CD14-positive monocyte (primary cell): ENCODE results near the gene PEAK1. TPM values are rescaled to one million over a fixed set of nuclear protein-coding genes. Genes with fewer than 3 reads are reported as not detected.

Experiments used
- DNase-seq, 3 donors: peaks; one replicate each; pipeline ENCODE4 v3.0.0-alpha.2; 2011 to 2022
- H2AFZ ChIP-seq: 2 replicates; pipeline ENCODE4 v1.6.0; 2012; ENCODE audit warnings: mild to moderate bottlenecking, low read depth, low read length, inconsistent platforms; ENCODE audit not compliant: insufficient read depth, poor library complexity, severe bottlenecking
- H3K27ac ChIP-seq, 2 donors: 1 replicate in 1 of 2; 2 replicates in 1 of 2; pipeline ENCODE4 v1.5.1; 2012 to 2013; ENCODE audit warnings: low read length in 2 of 2, control low read depth in 1 of 2, inconsistent platforms in 1 of 2, low read depth in 1 of 2, mild to moderate bottlenecking in 1 of 2
- H3K27me3 ChIP-seq, 2 donors: one replicate each; pipeline versions ENCODE4 v1.6.0 to v1.6.1; 2011 to 2013; ENCODE audit warnings: low read length in 2 of 2; ENCODE audit not compliant: control insufficient read depth in 2 of 2, insufficient read depth in 2 of 2
- H3K36me3 ChIP-seq, 2 donors: replicated peaks in 1 of 2; 1 replicate in 1 of 2; 2 replicates in 1 of 2; pipeline versions ENCODE4 v1.5.1 to v1.6.1; 2012 to 2013; ENCODE audit warnings: low read length in 2 of 2, control low read depth in 1 of 2, inconsistent platforms in 1 of 2, mild to moderate bottlenecking in 1 of 2; ENCODE audit not compliant: insufficient read depth in 2 of 2, control insufficient read depth in 1 of 2
- H3K4me1 ChIP-seq, 2 donors: 1 replicate in 1 of 2; 2 replicates in 1 of 2; pipeline versions ENCODE4 v1.5.1 to v1.6.1; 2012 to 2013; ENCODE audit warnings: low read length in 2 of 2, control low read depth in 1 of 2, inconsistent platforms in 1 of 2, mild to moderate bottlenecking in 1 of 2, moderate library complexity in 1 of 2; ENCODE audit not compliant: insufficient read depth in 2 of 2, control insufficient read depth in 1 of 2
- H3K4me2 ChIP-seq: replicated peaks from 2 replicates; pipeline ENCODE3; 2012; ENCODE audit warnings: low read length, moderate library complexity, mild to moderate bottlenecking; ENCODE audit not compliant: poor library complexity, severe bottlenecking; ENCODE audit errors: extremely low read depth
- H3K4me3 ChIP-seq, 3 experiments: fragments of 200-600 bp in 1 of 3; sonication (generic) in 1 of 3; replicated peaks in 1 of 3; 1 replicate in 2 of 3; 2 replicates in 1 of 3; pipeline ENCODE4 v1.5.1; 2011 to 2013; ENCODE audit warnings: low read length in 3 of 3, mild to moderate bottlenecking in 3 of 3, control low read depth in 2 of 3, low read depth in 2 of 3, inconsistent platforms in 1 of 3, moderate library complexity in 1 of 3
- H3K79me2 ChIP-seq: 2 replicates; pipeline ENCODE4 v1.6.0; 2012; ENCODE audit warnings: mild to moderate bottlenecking, control low read depth, inconsistent platforms, low read length, moderate library complexity; ENCODE audit not compliant: insufficient read depth
- H3K9ac ChIP-seq: 2 replicates; pipeline ENCODE4 v1.6.0; 2017; ENCODE audit warnings: low read length, mild to moderate bottlenecking; ENCODE audit not compliant: insufficient read depth, poor library complexity, severe bottlenecking
- H3K9me3 ChIP-seq, 2 donors: replicated peaks in 1 of 2; 1 replicate in 1 of 2; 2 replicates in 1 of 2; pipeline versions ENCODE4 v1.5.1 to v1.6.1; 2012 to 2013; ENCODE audit warnings: low read length in 2 of 2, control low read depth in 1 of 2; ENCODE audit not compliant: control insufficient read depth in 1 of 2, insufficient read depth in 1 of 2
- H4K20me1 ChIP-seq: 2 replicates; pipeline ENCODE4 v1.6.0; 2012; ENCODE audit warnings: mild to moderate bottlenecking, low read length, control low read depth, moderate library complexity; ENCODE audit not compliant: insufficient read depth
- H3K27ac Mint-ChIP-seq, 7 donors: one replicate each; pipeline ENCODE4 v1.8.0; 2020; ENCODE audit warnings: mild to moderate bottlenecking in 7 of 7, mixed read lengths in 7 of 7, moderate library complexity in 6 of 7, inconsistent platforms in 2 of 7
- H3K27me3 Mint-ChIP-seq, 3 donors: one replicate each; pipeline ENCODE4 v1.8.0; 2021 to 2022; ENCODE audit warnings: low read depth in 3 of 3, mild to moderate bottlenecking in 3 of 3, mixed read lengths in 3 of 3, moderate library complexity in 3 of 3, inconsistent platforms in 1 of 3
- H3K36me3 Mint-ChIP-seq, 2 donors: one replicate each; pipeline ENCODE4 v1.8.0; 2020; ENCODE audit warnings: mixed read lengths in 2 of 2, inconsistent platforms in 1 of 2, mild to moderate bottlenecking in 1 of 2
- H3K4me1 Mint-ChIP-seq: one replicate; pipeline ENCODE4 v1.8.0; 2020; ENCODE audit warnings: mild to moderate bottlenecking, mixed read lengths
- H3K4me3 Mint-ChIP-seq, 2 donors: one replicate each; pipeline ENCODE4 v1.8.0; 2020; ENCODE audit warnings: mild to moderate bottlenecking in 2 of 2, mixed read lengths in 2 of 2, moderate library complexity in 1 of 2
- H3K9me3 Mint-ChIP-seq, 7 donors: one replicate each; pipeline ENCODE4 v1.8.0; 2020 to 2022; ENCODE audit warnings: mixed read lengths in 7 of 7, mild to moderate bottlenecking in 6 of 7, moderate library complexity in 6 of 7, inconsistent platforms in 2 of 7
- WGBS: methylation state at CpG from one replicate; pipeline ENCODE4 v1.1.5; 2013; ENCODE audit warnings: missing lambda C conversion rate; ENCODE audit not compliant: insufficient coverage; 5-methylcytosine and 5-hydroxymethylcytosine counted together
- intact Hi-C, 2 donors: fragments of 100-400 bp; cut with micrococcal nuclease; formaldehyde crosslinking; loops; one replicate each; pipeline versions ENCODE4 v1.15.0 to v1.15.1; 2023
- polyA plus RNA-seq, 3 donors: library from polyadenylated mRNA; depleted of rRNA in 1 of 3; unstranded in 2 of 3; stranded (reverse) in 1 of 3; fragments of 300-500 nt in 2 of 3; fragments of >200 nt in 1 of 3; fragmentation: Illumina TruSeq in 2 of 3; gene quantifications; 1 replicate in 2 of 3; 2 replicates in 1 of 3; pipeline ENCODE4 v1.2.3, GENCODE V29; 2012 to 2021
- TF ChIP-seq, protein P1 (sequence below): fragments of 200-600 bp; IDR thresholded peaks from one replicate; pipeline ENCODE4 v1.8.0; 2022; ENCODE audit warnings: antibody characterized with exemption, mild to moderate bottlenecking

Gene PEAK1
- polyA plus RNA-seq, 3 donors, result 0.85 to 8.7 (median 1.1) TPM

GRCh38 chr15:77327168-77327567 lies 92.7 kb downstream of the PEAK1 start:
- H3K27me3 ChIP-seq, result no peaks in the 10 kb centered on the region
- Mint-ChIP-seq H3K27me3 (no peaks in the 10 kb centered on the region), H3K9me3 (peaks cover 0 to 14% (median 5%) of the 10 kb centered on the region in 7 donors), H3K4me3 (no peak overlapping the region), H3K36me3 (no peaks in the 10 kb centered on the region), H3K27ac (no peak overlapping the region), H3K4me1 (no peaks in the 10 kb centered on the region)
- no peak overlapping the region for H2AFZ ChIP-seq
- intact Hi-C loops, result no loop called here
- no CpG with 5 or more reads among the region's 2 CpGs for WGBS
- H3K9me3 ChIP-seq, result peaks cover 0 to 5% of the 10 kb centered on the region in 2 donors
- H3K36me3 ChIP-seq, result no peaks in the 10 kb centered on the region
- H3K27ac ChIP-seq, result no peak overlapping the region
- TF ChIP-seq, protein P1, sequence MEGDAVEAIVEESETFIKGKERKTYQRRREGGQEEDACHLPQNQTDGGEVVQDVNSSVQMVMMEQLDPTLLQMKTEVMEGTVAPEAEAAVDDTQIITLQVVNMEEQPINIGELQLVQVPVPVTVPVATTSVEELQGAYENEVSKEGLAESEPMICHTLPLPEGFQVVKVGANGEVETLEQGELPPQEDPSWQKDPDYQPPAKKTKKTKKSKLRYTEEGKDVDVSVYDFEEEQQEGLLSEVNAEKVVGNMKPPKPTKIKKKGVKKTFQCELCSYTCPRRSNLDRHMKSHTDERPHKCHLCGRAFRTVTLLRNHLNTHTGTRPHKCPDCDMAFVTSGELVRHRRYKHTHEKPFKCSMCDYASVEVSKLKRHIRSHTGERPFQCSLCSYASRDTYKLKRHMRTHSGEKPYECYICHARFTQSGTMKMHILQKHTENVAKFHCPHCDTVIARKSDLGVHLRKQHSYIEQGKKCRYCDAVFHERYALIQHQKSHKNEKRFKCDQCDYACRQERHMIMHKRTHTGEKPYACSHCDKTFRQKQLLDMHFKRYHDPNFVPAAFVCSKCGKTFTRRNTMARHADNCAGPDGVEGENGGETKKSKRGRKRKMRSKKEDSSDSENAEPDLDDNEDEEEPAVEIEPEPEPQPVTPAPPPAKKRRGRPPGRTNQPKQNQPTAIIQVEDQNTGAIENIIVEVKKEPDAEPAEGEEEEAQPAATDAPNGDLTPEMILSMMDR, result no peak
- no peak overlapping the region for H3K4me3 ChIP-seq
- no peak overlapping the region for H3K4me2 ChIP-seq
- no peaks in the 10 kb centered on the region for H3K79me2 ChIP-seq
- no peak for DNase-seq
- no peak overlapping the region for H3K9ac ChIP-seq
- no peaks in the 10 kb centered on the region for H3K4me1 ChIP-seq
- H4K20me1 ChIP-seq, result no peaks in the 10 kb centered on the region

GRCh38 chr15:77326366-77326765 lies 93.5 kb downstream of the PEAK1 start:
- Histone ChIP-seq H3K27me3 (no peaks in the 10 kb centered on the region), H4K20me1 (no peaks in the 10 kb centered on the region), H3K9ac (no peak overlapping the region), H3K4me3 (no peak overlapping the region), H3K9me3 (peaks cover 0 to 5% of the 10 kb centered on the region in 2 donors), H3K4me1 (no peaks in the 10 kb centered on the region), H3K79me2 (no peaks in the 10 kb centered on the region), H3K27ac (no peak overlapping the region), H3K36me3 (no peaks in the 10 kb centered on the region), H2AFZ (no peak overlapping the region), H3K4me2 (no peak overlapping the region)
- H3K4me3 Mint-ChIP-seq, result no peak overlapping the region
- peaks cover under 1% of the 10 kb centered on the region in 2 donors for H3K36me3 Mint-ChIP-seq
- TF ChIP-seq, protein P1, result no peak
- H3K9me3 Mint-ChIP-seq, result peaks cover 3 to 11% (median 5%) of the 10 kb centered on the region in 7 donors
- H3K27ac Mint-ChIP-seq, result no peak overlapping the region
- intact Hi-C loops, result no loop called here
- DNase-seq, result no peak
- no peaks in the 10 kb centered on the region for H3K27me3 Mint-ChIP-seq
- H3K4me1 Mint-ChIP-seq, result no peaks in the 10 kb centered on the region
- WGBS, result 100% methylated on average over 1 of the region's 2 CpGs
